GM23338 (cell line): ENCODE data around the gene KRT6A.

ENCODE experiments used
- CREB1 ChIP-seq: fragments of 250-450 bp; sonication (Bioruptor Pico); IDR thresholded peaks from 2 replicates; pipeline ENCODE4 v1.5.0; 2020; ENCODE audit warnings: low read depth, mild to moderate bottlenecking, moderate library complexity
- EZH2 ChIP-seq: fragments of 200-600 bp; sonication (generic); IDR thresholded peaks from one replicate; pipeline ENCODE4 v1.8.0; 2017; ENCODE audit warnings: antibody characterized with exemption, mild to moderate bottlenecking, low read depth; ENCODE audit not compliant: unreplicated experiment
- EZH2phosphoT487 ChIP-seq: fragments of 200-600 bp; sonication (generic); IDR thresholded peaks from one replicate; pipeline ENCODE4 v1.8.1; 2018; ENCODE audit warnings: antibody characterized with exemption; ENCODE audit not compliant: unreplicated experiment
- JUNB ChIP-seq: IDR thresholded peaks from one replicate; pipeline ENCODE4 v1.6.1; 2016; ENCODE audit warnings: antibody characterized with exemption; ENCODE audit not compliant: unreplicated experiment
- NANOG ChIP-seq: IDR thresholded peaks from 2 replicates; pipeline ENCODE4 v1.6.1; 2016; ENCODE audit warnings: antibody characterized with exemption, borderline replicate concordance
- POLR2AphosphoS5 ChIP-seq: IDR thresholded peaks from 2 replicates; pipeline ENCODE4 v1.6.1; 2016; ENCODE audit warnings: antibody characterized with exemption, low read depth
- REST ChIP-seq: IDR thresholded peaks from one replicate; pipeline ENCODE4 v1.6.1; 2018; ENCODE audit warnings: antibody characterized with exemption; ENCODE audit not compliant: unreplicated experiment
- ZNF114 ChIP-seq: fragments of 250-450 bp; sonication (Bioruptor Pico); IDR thresholded peaks from 2 replicates; pipeline ENCODE4 v1.5.0; 2020; ENCODE audit warnings: mild to moderate bottlenecking, moderate library complexity
- ZNF331 ChIP-seq: fragments of 250-450 bp; sonication (Bioruptor Pico); IDR thresholded peaks from 2 replicates; pipeline ENCODE4 v1.5.0; 2020; ENCODE audit warnings: low read depth, mild to moderate bottlenecking, moderate library complexity
- TF ChIP-seq, protein P1 (sequence below): IDR thresholded peaks from 2 replicates; pipeline ENCODE4 v1.6.1; 2016; ENCODE audit warnings: antibody characterized with exemption
- TF ChIP-seq, protein P2 (sequence below), 2 experiments: fragments of 200-600 bp in 1 of 2; sonication (generic) in 1 of 2; conservative IDR thresholded peaks; 2 replicates each; pipeline versions ENCODE4 v1.5.1 to v1.6.1; 2016 to 2017; ENCODE audit warnings: antibody characterized with exemption in 2 of 2, low read depth in 2 of 2, mild to moderate bottlenecking in 2 of 2, moderate library complexity in 1 of 2

- no peak for TF ChIP-seq EZH2
- TF ChIP-seq, protein P1, sequence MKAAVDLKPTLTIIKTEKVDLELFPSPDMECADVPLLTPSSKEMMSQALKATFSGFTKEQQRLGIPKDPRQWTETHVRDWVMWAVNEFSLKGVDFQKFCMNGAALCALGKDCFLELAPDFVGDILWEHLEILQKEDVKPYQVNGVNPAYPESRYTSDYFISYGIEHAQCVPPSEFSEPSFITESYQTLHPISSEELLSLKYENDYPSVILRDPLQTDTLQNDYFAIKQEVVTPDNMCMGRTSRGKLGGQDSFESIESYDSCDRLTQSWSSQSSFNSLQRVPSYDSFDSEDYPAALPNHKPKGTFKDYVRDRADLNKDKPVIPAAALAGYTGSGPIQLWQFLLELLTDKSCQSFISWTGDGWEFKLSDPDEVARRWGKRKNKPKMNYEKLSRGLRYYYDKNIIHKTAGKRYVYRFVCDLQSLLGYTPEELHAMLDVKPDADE = no peak
- TF ChIP-seq, protein P2, sequence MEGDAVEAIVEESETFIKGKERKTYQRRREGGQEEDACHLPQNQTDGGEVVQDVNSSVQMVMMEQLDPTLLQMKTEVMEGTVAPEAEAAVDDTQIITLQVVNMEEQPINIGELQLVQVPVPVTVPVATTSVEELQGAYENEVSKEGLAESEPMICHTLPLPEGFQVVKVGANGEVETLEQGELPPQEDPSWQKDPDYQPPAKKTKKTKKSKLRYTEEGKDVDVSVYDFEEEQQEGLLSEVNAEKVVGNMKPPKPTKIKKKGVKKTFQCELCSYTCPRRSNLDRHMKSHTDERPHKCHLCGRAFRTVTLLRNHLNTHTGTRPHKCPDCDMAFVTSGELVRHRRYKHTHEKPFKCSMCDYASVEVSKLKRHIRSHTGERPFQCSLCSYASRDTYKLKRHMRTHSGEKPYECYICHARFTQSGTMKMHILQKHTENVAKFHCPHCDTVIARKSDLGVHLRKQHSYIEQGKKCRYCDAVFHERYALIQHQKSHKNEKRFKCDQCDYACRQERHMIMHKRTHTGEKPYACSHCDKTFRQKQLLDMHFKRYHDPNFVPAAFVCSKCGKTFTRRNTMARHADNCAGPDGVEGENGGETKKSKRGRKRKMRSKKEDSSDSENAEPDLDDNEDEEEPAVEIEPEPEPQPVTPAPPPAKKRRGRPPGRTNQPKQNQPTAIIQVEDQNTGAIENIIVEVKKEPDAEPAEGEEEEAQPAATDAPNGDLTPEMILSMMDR (conservative IDR thresholded peaks at IDR 0.05; ENCODE audit: low read depth in 2 of 2) = no peak
- TF ChIP-seq POLR2AphosphoS5 = no peak
- TF ChIP-seq CREB1 = no peak
- TF ChIP-seq REST = no peak
- no peak for TF ChIP-seq NANOG
- no peak for TF ChIP-seq ZNF114 (CRISPR knock-in tag)
- TF ChIP-seq JUNB = no peak
- TF ChIP-seq EZH2phosphoT487 = no peak
- no peak for TF ChIP-seq ZNF331 (CRISPR knock-in tag)
Observed at GRCh38 chr12:52499806-52500560, 6.9 kb upstream of the KRT6A start.
